Measurements from ENCODE around the gene CPHXL2.

DNA sequence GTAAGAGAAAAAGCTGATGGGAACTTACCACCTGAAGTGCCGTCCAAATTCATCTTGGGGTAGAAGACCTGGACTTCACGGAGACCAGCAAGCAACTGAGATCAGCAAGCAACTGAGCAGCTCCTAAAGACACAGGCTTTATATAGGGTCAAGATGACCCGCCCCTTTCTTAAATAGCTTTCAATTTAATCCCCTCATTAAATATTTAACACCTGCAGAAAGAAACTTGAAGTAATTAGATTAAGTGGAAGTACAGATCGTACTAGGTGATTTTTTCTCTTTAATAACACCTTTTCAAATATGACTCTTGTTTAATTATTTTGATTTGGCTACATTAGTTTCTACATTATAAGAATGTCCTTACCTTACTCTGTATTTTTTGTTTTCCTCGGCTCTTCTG is 49.6 kb upstream of the CPHXL2 start, which contains the start of gene CPHXL:
- TF ChIP-seq CTCF (IDR thresholded peaks at IDR 0.05; ENCODE audit: borderline replicate concordance, extremely low read depth, low read length, poor library complexity, severe bottlenecking): no peak
- TF ChIP-seq EZH2 (IDR thresholded peaks at IDR 0.05; ENCODE audit: borderline replicate concordance, low read depth, low read length, severe bottlenecking): no peak

Measured in DND-41 (cell line).